ENCODE results near the gene MLST8.
A peak's percentile ranks its signal among the peaks of the same experiment; 100 is the strongest.

The MLST8 gene

GRCh38 chr16:2205104-2205966 lies at the start of gene MLST8:
MLST8 (plus strand) TSS chr16:2205454; CDS start chr16:2206086, 632 bp downstream.
- H3K9me3 ChIP-seq (ENCODE audit: control insufficient read depth, low read depth, low read length) = no peaks in the 10 kb centered on the region
- H3K36me3 ChIP-seq (ENCODE audit: control insufficient read depth, low read depth, low read length) = peaks cover 25% of the 10 kb centered on the region
- H3K27ac ChIP-seq (ENCODE audit: low read length) = peak within 1 kb of the TSS; percentile 63
- no peaks in the 10 kb centered on the region for H3K4me1 ChIP-seq (ENCODE audit: control insufficient read depth, low read depth, low read length)
- no peaks in the 10 kb centered on the region for H3K27me3 ChIP-seq (ENCODE audit: control insufficient read depth, insufficient read depth, low read length)
- peak within 1 kb of the TSS; percentile 75 for H3K9ac ChIP-seq (ENCODE audit: low read length)
- peak within 1 kb of the TSS; percentile 96 for H3K4me3 ChIP-seq (ENCODE audit: low read length)

- H3K36me3 ChIP-seq (ENCODE audit: control insufficient read depth, low read depth, low read length) = peaks cover 20% of the 10 kb centered on the region
- H3K9ac ChIP-seq (ENCODE audit: low read length) = peak overlapping the region; percentile 88
- peak overlapping the region; percentile 9 for H3K27ac ChIP-seq (ENCODE audit: low read length)
- peaks cover 19% of the 10 kb centered on the region for H3K4me1 ChIP-seq (ENCODE audit: control insufficient read depth, low read depth, low read length)
- peak overlapping the region; percentile 98 for H3K4me3 ChIP-seq (ENCODE audit: low read length)
- H3K27me3 ChIP-seq (ENCODE audit: control insufficient read depth, insufficient read depth, low read length) = no peaks in the 10 kb centered on the region
- no peaks in the 10 kb centered on the region for H3K9me3 ChIP-seq (ENCODE audit: control insufficient read depth, low read depth, low read length)
Measured at GRCh38 chr16:2155977-2156848, 49.0 kb upstream of the MLST8 start.

GRCh38 chr16:2156849-2157224 lies 48.4 kb upstream of the MLST8 start:
- H3K9ac ChIP-seq (ENCODE audit: low read length) = no peak overlapping the region

GRCh38 chr16:2157480-2158261 lies 47.6 kb upstream of the MLST8 start:
- Histone ChIP-seq H3K4me3 (ENCODE audit: low read length) (no peak overlapping the region), H3K4me1 (ENCODE audit: control insufficient read depth, low read depth, low read length) (peaks cover 12% of the 10 kb centered on the region), H3K9me3 (ENCODE audit: control insufficient read depth, low read depth, low read length) (no peaks in the 10 kb centered on the region), H3K27ac (ENCODE audit: low read length) (no peak overlapping the region), H3K36me3 (ENCODE audit: control insufficient read depth, low read depth, low read length) (peaks cover 17% of the 10 kb centered on the region), H3K27me3 (ENCODE audit: control insufficient read depth, insufficient read depth, low read length) (no peaks in the 10 kb centered on the region), H3K9ac (ENCODE audit: low read length) (no peak overlapping the region)

More at GRCh38 chr16:2156849-2157224, 48.4 kb upstream of the MLST8 start:
- peak overlapping the region; percentile 98 for H3K4me3 ChIP-seq (ENCODE audit: low read length)
- peaks cover 13% of the 10 kb centered on the region for H3K4me1 ChIP-seq (ENCODE audit: control insufficient read depth, low read depth, low read length)
- H3K36me3 ChIP-seq (ENCODE audit: control insufficient read depth, low read depth, low read length) = peaks cover 18% of the 10 kb centered on the region
- H3K27me3 ChIP-seq (ENCODE audit: control insufficient read depth, insufficient read depth, low read length) = no peaks in the 10 kb centered on the region
- no peak overlapping the region for H3K27ac ChIP-seq (ENCODE audit: low read length)
- H3K9me3 ChIP-seq (ENCODE audit: control insufficient read depth, low read depth, low read length) = no peaks in the 10 kb centered on the region

- H3K9ac ChIP-seq (ENCODE audit: low read length) = no peak overlapping the region
- peaks cover 6% of the 10 kb centered on the region for H3K4me1 ChIP-seq (ENCODE audit: control insufficient read depth, low read depth, low read length)
- no peaks in the 10 kb centered on the region for H3K9me3 ChIP-seq (ENCODE audit: control insufficient read depth, low read depth, low read length)
- H3K27me3 ChIP-seq (ENCODE audit: control insufficient read depth, insufficient read depth, low read length) = no peaks in the 10 kb centered on the region
- peaks cover 12% of the 10 kb centered on the region for H3K36me3 ChIP-seq (ENCODE audit: control insufficient read depth, low read depth, low read length)
- no peak overlapping the region for H3K27ac ChIP-seq (ENCODE audit: low read length)
- no peak overlapping the region for H3K4me3 ChIP-seq (ENCODE audit: low read length)
Measured at GRCh38 chr16:2158262-2158638, 47.0 kb upstream of the MLST8 start.

GRCh38 chr16:2159175-2159838 lies 45.9 kb upstream of the MLST8 start:
- Histone ChIP-seq H3K27me3 (ENCODE audit: control insufficient read depth, insufficient read depth, low read length) (no peaks in the 10 kb centered on the region), H3K9ac (ENCODE audit: low read length) (no peak overlapping the region), H3K4me3 (ENCODE audit: low read length) (no peak overlapping the region), H3K4me1 (ENCODE audit: control insufficient read depth, low read depth, low read length) (peaks cover 6% of the 10 kb centered on the region), H3K9me3 (ENCODE audit: control insufficient read depth, low read depth, low read length) (no peaks in the 10 kb centered on the region), H3K36me3 (ENCODE audit: control insufficient read depth, low read depth, low read length) (peaks cover 3% of the 10 kb centered on the region), H3K27ac (ENCODE audit: low read length) (no peak overlapping the region)

GRCh38 chr16:2160915-2161551 lies 44.2 kb upstream of the MLST8 start:
- Histone ChIP-seq H3K9ac (ENCODE audit: low read length) (no peak overlapping the region), H3K4me1 (ENCODE audit: control insufficient read depth, low read depth, low read length) (peaks cover 6% of the 10 kb centered on the region), H3K27me3 (ENCODE audit: control insufficient read depth, insufficient read depth, low read length) (no peaks in the 10 kb centered on the region), H3K4me3 (ENCODE audit: low read length) (no peak overlapping the region), H3K9me3 (ENCODE audit: control insufficient read depth, low read depth, low read length) (no peaks in the 10 kb centered on the region), H3K27ac (ENCODE audit: low read length) (no peak overlapping the region), H3K36me3 (ENCODE audit: control insufficient read depth, low read depth, low read length) (peaks cover 3% of the 10 kb centered on the region)

- H3K9ac ChIP-seq (ENCODE audit: low read length) = no peak overlapping the region
- H3K9me3 ChIP-seq (ENCODE audit: control insufficient read depth, low read depth, low read length) = no peaks in the 10 kb centered on the region
- H3K4me1 ChIP-seq (ENCODE audit: control insufficient read depth, low read depth, low read length) = peaks cover 2% of the 10 kb centered on the region
- H3K36me3 ChIP-seq (ENCODE audit: control insufficient read depth, low read depth, low read length) = peaks cover 11% of the 10 kb centered on the region
- H3K27ac ChIP-seq (ENCODE audit: low read length) = no peak overlapping the region
- H3K27me3 ChIP-seq (ENCODE audit: control insufficient read depth, insufficient read depth, low read length) = no peaks in the 10 kb centered on the region
- no peak overlapping the region for H3K4me3 ChIP-seq (ENCODE audit: low read length)
Measured at GRCh38 chr16:2161911-2162310, 43.3 kb upstream of the MLST8 start.

GRCh38 chr16:2162676-2163118 lies 42.6 kb upstream of the MLST8 start:
- Histone ChIP-seq H3K9me3 (ENCODE audit: control insufficient read depth, low read depth, low read length) (no peaks in the 10 kb centered on the region), H3K9ac (ENCODE audit: low read length) (no peak overlapping the region), H3K36me3 (ENCODE audit: control insufficient read depth, low read depth, low read length) (peaks cover 15% of the 10 kb centered on the region), H3K4me1 (ENCODE audit: control insufficient read depth, low read depth, low read length) (no peaks in the 10 kb centered on the region), H3K27me3 (ENCODE audit: control insufficient read depth, insufficient read depth, low read length) (no peaks in the 10 kb centered on the region), H3K27ac (ENCODE audit: low read length) (no peak overlapping the region), H3K4me3 (ENCODE audit: low read length) (no peak overlapping the region)

- Histone ChIP-seq H3K9ac (ENCODE audit: low read length) (no peak overlapping the region), H3K27me3 (ENCODE audit: control insufficient read depth, insufficient read depth, low read length) (no peaks in the 10 kb centered on the region), H3K36me3 (ENCODE audit: control insufficient read depth, low read depth, low read length) (peaks cover 20% of the 10 kb centered on the region), H3K4me1 (ENCODE audit: control insufficient read depth, low read depth, low read length) (no peaks in the 10 kb centered on the region), H3K27ac (ENCODE audit: low read length) (no peak overlapping the region), H3K4me3 (ENCODE audit: low read length) (no peak overlapping the region), H3K9me3 (ENCODE audit: control insufficient read depth, low read depth, low read length) (no peaks in the 10 kb centered on the region)
Measured at GRCh38 chr16:2163211-2163881, 41.9 kb upstream of the MLST8 start.

Measured in iPS-18a (cell line).